ENCODE data around the gene TACO1.

Gene TACO1

DNA sequence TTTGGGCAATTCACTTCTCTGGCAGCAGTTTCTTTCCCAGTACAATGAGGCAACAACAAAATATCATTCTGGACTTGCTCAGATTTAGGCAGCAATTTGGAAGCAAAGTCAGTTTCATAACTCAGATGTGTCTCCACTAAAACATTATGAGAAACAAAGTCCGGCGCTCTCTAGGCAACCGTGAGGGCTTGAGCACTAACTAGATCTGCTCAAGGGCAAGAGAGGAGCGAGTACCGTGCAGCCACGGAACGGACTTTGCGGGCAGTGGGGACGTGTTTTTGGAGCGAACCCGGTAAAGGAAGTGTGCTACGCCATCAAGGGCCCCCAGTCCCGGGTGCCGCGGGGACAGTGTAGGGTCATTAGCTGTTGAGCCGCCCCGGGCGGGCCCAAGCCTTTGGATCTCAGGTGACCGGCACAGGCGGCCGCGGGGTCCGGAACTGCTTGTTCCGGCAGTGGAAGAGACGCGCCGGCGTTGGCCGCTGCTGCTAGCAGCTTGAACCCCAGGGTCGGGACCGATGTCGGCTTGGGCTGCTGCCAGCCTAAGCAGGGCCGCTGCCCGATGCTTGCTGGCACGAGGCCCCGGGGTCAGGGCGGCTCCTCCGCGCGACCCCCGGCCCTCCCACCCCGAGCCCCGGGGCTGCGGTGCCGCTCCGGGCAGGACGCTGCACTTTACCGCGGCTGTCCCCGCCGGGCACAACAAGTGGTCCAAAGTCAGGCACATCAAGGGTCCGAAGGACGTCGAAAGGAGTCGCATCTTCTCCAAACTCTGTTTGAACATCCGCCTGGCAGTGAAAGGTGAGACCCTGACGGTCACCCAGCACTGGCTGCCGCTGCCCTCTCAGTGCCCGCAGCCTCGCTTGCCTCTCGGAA lies at the start of gene TACO1:
TACO1 (plus strand) TSS at position 327 of the 870 bp plus-strand sequence; CDS start at position 516, 189 bp downstream.
- peak; percentile 53 for DNase-seq

DNA sequence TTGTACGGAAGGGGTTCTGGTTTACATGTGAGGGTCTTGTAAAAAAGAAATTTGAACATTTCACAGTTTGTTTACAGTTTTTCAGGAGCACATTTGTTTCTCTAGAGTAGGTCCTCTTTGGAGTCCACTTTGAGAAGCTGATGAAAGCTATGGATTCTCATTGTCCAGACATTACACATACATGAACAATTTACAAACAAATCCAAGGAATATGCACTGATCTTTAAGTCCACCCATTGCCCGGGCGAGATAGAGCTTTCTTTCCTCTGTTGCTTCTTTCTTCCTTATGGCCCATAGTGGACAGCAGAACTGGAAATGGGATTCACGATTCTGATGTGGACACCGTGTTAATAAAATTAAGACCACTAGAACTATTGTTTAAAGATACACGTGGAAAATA lies 48.5 kb upstream of the TACO1 start:
- DNase-seq = no peak

DNA sequence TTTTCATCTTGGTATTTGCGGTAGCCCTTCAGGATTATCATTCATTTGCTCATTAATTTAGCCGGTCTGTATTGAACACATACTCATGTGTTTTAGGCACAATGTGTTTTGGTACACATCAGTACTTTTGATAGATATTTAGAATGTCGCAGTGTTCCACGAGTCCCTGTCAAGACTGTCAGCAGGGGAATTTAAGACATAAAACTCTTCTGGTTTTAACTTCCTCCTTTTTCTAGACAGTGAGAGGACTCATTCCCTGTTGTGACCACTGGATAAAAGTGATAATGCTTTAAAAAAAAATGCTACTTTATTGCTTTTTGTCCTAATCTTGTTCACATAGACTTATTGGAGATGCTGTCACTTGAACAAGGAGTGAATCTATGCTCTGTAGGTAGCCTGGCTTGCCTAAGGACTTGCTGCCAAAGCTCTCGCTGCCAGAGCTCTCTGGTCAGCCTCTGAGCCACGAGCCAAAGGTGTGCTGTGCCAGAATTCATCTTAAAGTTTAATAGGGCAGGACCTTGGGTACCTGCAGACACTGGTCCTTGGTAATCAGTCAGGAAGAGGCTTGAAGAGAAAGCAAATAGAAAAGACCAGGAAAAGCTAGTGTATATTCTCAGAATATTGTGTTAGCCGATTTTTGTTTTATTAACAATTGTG lies 45.1 kb upstream of the TACO1 start:
- no peak for DNase-seq

GRCh38 chr17:63557416-63557815 lies 43.3 kb upstream of the TACO1 start:
- DNase-seq = no peak

- DNase-seq = no peak
Observed at GRCh38 chr17:63558441-63558840, 42.3 kb upstream of the TACO1 start.

DNA sequence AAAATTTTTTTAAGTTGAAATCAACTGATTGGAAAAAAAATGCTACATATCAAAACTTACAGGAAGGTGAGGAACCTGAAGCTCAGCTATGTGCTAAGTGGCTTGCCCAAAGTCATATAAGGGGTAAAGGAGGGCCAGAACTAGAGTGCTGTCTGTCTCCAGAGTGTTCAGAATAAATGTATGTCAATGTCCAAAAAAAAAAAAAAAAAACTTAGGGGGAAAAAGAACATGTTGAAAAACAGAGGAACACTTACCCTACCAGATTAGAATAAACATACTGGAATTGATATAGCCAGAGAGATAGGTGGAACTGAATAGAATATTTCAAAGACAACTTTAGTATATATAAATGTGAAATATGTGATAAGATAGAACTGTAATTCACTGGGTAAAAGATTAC lies 38.9 kb upstream of the TACO1 start:
- no peak for DNase-seq

DNA sequence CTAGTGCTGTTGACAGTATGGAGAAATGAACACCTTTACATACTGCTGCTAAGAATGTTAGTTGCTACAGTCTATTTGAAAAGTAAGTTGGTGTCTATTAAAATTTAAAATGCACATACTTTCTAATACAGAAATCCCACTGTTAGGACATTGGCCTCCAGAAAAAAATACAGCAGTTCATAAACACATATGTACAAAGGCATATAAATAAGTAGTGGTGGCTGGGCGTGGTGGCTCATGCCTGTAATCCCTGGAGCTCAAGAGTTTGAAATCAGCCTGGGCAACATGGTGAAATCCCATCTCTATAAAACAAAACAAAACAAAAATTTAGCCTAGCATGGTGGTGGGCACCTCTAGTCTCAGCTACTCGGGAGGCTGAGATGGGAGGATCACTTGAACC lies 37.4 kb upstream of the TACO1 start:
- DNase-seq = no peak

GRCh38 chr17:63564562-63564961 lies 36.1 kb upstream of the TACO1 start:
- no peak for DNase-seq

DNA sequence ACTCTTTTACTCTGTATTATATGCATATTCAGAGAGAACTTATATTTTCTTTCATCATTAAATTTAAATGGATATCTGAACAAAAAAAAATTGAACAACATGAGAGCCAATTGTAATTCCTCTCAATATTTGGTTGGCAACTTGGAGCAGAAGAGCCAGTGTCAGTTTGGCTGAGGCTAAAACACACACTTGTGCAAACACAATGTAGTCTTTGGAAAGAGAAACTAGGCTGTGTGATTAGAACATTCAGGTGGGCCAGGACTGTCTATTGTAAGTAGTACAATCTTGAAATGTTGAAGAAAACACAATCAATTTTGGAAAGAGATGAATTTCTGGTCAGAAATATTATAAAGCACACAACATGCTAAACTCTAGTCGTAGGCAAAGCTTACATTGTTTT lies 33.5 kb upstream of the TACO1 start:
- no peak for DNase-seq

DNA sequence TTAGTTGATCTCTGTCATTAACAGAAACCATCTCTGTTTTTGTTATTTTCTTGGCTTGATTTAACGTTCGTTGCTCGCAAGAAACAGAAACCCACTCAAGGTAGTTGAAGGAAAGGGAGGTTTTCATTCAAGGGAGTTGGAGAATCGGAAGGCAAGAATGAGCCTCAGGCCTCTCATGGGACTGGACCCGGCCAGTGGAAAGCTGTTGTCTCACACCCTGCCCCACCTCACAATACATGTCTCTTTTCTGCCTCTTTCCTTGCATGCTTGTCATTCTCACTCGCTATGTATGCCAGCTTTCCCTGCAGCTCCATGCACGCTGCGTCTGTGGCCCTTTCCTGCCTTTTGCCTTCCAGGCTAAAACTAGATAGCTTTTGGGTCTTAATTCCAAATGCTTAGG lies 32.1 kb upstream of the TACO1 start:
- DNase-seq = no peak

- DNase-seq = no peak
Observed at GRCh38 chr17:63571632-63572310, 28.9 kb upstream of the TACO1 start.

- DNase-seq = no peak
Observed at GRCh38 chr17:63573634-63574033, 27.1 kb upstream of the TACO1 start.

DNA sequence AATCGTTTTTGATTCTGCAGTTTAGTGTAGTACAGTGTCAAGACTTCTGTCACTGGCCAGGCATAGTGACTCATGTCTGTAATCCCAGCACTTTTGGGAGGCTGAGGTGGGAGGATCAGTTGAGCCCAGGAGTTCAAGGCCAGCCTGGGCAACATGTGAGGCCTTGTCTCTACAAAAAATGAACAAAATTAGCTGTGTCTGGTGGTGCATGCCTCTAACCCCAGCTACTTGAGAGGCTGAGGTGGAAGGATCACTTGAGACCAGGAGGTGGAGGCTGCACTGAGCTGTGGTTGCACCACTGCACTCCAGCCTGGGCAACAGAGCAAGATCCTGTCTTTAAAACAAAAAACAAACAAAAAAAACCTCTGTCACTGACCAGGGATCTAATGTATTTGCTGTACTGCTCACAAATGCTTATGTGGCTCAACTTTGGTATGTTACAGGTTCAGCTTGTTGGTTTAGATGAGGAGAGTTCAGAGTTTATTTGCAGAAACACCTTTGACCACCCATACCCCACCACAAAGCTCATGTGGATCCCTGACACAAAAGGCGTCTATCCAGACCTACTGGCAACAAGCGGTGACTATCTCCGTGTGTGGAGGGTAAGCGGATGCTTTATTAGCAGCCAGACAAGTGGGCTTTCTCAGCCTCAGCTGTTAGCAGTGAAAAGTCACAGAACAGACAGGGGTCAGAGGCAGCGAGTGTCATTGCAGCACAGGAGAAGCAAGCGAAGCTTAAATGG lies 22.5 kb upstream of the TACO1 start:
- no peak for DNase-seq

DNA sequence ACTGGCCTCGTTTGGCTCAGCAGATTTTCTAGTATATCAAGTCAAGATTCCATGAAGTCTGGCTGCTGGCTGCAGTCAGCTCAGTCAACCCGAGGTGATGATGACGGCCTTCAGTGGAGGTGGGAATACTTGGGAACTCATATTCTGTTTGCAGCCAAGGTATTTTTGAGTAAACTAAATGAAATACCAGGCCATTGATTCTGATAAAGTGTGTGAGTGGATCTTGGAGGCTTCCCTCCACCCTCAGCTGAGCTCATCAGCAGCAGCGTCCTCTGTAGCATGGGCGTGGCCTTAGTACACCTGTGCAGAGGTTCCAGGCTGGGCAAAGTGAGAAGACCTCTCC lies 22.0 kb upstream of the TACO1 start:
- DNase-seq = no peak

DNA sequence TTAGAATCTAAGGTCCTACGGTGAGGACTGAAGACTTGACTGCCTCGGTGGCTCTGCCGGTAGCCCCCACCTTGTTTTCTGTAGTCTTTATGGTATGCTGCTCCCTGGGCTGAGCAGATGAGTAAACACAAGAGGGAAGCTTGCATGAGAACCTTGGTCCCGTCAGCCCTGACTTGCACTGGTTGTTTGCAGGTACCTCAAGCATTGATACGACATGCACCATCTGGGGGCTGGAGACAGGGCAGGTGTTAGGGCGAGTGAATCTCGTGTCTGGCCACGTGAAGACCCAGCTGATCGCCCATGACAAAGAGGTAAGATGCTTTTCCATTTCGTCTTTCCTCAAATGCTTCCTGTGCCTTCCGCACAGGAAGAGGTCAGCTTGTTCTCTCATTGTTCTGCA lies 21.1 kb upstream of the TACO1 start:
- DNase-seq = no peak

DNA sequence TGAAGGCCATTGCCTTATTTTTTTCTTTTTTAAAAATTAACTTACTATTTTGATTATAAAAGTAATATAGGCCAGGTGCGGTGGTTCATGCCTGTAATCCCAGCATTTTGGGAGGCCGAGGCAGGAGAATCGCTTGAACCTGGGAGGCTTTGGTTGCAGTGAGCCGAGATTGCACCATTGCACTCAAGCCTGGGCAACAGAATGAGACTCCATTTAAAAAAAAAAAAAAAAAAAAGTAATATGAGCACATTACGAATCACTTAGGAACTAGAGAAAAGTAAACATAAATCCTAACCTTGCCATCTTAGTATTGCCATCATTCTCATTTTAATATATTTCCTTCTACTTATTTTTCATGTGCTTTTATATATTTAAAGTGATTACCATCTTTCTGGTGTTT lies 12.9 kb upstream of the TACO1 start:
- DNase-seq = no peak

DNA sequence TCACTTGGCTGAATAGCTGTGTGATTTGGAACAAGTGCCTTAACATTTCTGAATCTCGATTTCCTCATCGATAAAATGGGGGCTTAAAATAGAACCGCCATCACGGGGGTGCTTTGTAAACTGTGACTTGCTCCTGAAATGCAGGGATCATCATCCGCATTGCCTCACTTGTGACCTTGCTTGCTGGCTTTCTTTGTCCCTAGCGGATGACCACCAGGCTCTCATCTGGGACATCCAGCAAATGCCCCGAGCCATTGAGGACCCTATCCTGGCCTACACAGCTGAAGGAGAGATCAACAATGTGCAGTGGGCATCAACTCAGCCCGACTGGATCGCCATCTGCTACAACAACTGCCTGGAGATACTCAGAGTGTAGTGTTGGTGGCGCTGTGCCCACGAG lies 11.9 kb upstream of the TACO1 start:
- no peak for DNase-seq

DNA sequence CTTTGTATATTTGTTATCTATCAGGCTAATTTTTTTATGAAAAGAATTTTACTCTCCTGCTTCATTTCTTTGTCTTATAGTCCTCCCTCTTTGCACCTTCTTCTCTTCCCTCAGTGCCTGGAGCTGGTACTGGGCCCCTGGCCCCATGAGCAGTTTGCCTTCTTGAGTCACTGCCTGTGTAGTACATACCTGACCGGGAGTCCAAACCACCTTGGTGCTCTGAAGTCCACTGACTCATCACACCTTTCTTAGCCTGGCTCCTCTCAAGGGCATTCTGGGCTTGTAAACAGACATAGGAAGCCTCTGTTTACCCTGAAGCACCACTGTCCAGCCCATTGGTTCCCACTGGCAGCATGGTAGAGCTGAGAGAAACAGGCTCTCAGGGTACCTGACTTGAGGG lies 11.0 kb upstream of the TACO1 start:
- DNase-seq = no peak

DNA sequence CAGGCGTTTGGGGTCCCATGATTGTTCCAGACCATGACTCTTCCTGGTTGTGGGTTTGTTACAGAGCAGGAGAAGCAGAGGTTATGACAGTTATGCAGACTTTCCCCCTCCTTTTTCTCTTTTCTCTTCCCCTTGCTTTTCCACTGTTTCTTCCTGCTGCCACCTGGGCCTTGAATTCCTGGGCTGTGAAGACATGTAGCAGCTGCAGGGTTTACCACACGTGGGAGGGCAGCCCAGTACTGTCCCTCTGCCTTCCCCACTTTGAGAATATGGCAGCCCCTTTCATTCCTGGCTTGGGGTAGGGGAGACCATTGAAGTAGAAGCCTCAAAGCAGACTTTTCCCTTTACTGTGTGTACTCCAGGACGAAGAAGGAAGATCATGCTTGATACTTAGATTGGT lies 7.9 kb upstream of the TACO1 start:
- DNase-seq = no peak

- no peak for DNase-seq
Observed at GRCh38 chr17:63595132-63595531, 5.6 kb upstream of the TACO1 start.

GRCh38 chr17:63596856-63597586 lies 3.7 kb upstream of the TACO1 start:
- no peak for DNase-seq

- no peak for DNase-seq
Observed at GRCh38 chr17:63598281-63598680, 2.4 kb upstream of the TACO1 start.
